Fibroblast of lung (primary cell): ENCODE data around the gene FHOD3.

ENCODE experiments used
- EZH2 ChIP-seq: IDR thresholded peaks from 2 replicates; pipeline ENCODE4 v1.5.1; 2012; ENCODE audit warnings: low read length, control low read depth, mild to moderate bottlenecking; ENCODE audit errors: missing control alignments
- TF ChIP-seq, protein P1 (sequence below), 2 donors: IDR thresholded peaks in 1 of 2; conservative IDR thresholded peaks in 1 of 2; 1 replicate in 1 of 2; 2 replicates in 1 of 2; pipeline ENCODE4 v1.5.1; 2011 to 2012; ENCODE audit warnings: low read length in 2 of 2, control low read depth in 1 of 2, inconsistent platforms in 1 of 2, low read depth in 1 of 2, mild to moderate bottlenecking in 1 of 2

- TF ChIP-seq, protein P1, sequence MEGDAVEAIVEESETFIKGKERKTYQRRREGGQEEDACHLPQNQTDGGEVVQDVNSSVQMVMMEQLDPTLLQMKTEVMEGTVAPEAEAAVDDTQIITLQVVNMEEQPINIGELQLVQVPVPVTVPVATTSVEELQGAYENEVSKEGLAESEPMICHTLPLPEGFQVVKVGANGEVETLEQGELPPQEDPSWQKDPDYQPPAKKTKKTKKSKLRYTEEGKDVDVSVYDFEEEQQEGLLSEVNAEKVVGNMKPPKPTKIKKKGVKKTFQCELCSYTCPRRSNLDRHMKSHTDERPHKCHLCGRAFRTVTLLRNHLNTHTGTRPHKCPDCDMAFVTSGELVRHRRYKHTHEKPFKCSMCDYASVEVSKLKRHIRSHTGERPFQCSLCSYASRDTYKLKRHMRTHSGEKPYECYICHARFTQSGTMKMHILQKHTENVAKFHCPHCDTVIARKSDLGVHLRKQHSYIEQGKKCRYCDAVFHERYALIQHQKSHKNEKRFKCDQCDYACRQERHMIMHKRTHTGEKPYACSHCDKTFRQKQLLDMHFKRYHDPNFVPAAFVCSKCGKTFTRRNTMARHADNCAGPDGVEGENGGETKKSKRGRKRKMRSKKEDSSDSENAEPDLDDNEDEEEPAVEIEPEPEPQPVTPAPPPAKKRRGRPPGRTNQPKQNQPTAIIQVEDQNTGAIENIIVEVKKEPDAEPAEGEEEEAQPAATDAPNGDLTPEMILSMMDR (conservative IDR thresholded peaks at IDR 0.05 in 1 of 2, IDR thresholded peaks at IDR 0.05 in 1 of 2; ENCODE audit: low read depth in 1 of 2, low read length in 2 of 2) = no peak
- no peak for TF ChIP-seq EZH2
These were observed 513.9 kb downstream of the FHOD3 start for GRCh38 chr18:36811430-36811829.
